Stomach (tissue), 9 donors: ENCODE results near the gene COL5A3. TPM values are rescaled to one million over a fixed set of nuclear protein-coding genes. Genes with fewer than 3 reads are reported as not detected.

Experiments
- DNase-seq, 2 donors: peaks; one replicate each; pipeline versions ENCODE4 v3.0.0 to v3.0.0-alpha.2; 2013 to 2019
- H3K27ac ChIP-seq, 5 donors: fragments of 200-600 bp in 4 of 5; sonication (generic) in 4 of 5; one replicate each; pipeline ENCODE4 v1.5.1; 2013 to 2019; ENCODE audit warnings: mild to moderate bottlenecking in 1 of 5, moderate library complexity in 1 of 5
- H3K27me3 ChIP-seq, 3 donors: fragments of 200-600 bp; sonication (generic); one replicate each; pipeline ENCODE4 v1.5.1; 2017 to 2019; ENCODE audit warnings: mixed run types in 1 of 3
- H3K36me3 ChIP-seq, 4 donors: fragments of 200-600 bp; sonication (generic); 1 replicate in 3 of 4; 2 replicates in 1 of 4; pipeline ENCODE4 v1.5.1; 2016 to 2019
- H3K4me1 ChIP-seq, 4 donors: fragments of 200-600 bp; sonication (generic); one replicate each; pipeline ENCODE4 v1.5.1; 2016 to 2019
- H3K4me3 ChIP-seq, 4 donors: fragments of 200-600 bp; sonication (generic) in 3 of 4; one replicate each; pipeline ENCODE4 v1.5.1; 2016 to 2019; ENCODE audit warnings: mild to moderate bottlenecking in 1 of 4
- H3K9me3 ChIP-seq, 4 donors: fragments of 200-600 bp; sonication (generic); one replicate each; pipeline ENCODE4 v1.5.1; 2016 to 2019
- CTCF ChIP-seq, 7 experiments: fragments of 450-650 bp in 4 of 7; fragments of 200-600 bp in 3 of 7; sonication (generic) in 3 of 7; IDR thresholded peaks; one replicate each; pipeline ENCODE4 v1.5.1; 2016 to 2019; ENCODE audit warnings: antibody characterized with exemption in 7 of 7, control low read depth in 2 of 7, mild to moderate bottlenecking in 1 of 7
- EP300 ChIP-seq: sonication (generic); formaldehyde crosslinking; IDR thresholded peaks from one replicate; pipeline ENCODE4 v1.6.1; 2017; ENCODE audit warnings: antibody characterized with exemption
- POLR2A ChIP-seq, 4 donors: fragments of 450-650 bp; IDR thresholded peaks; one replicate each; pipeline ENCODE4 v1.6.1; 2016; ENCODE audit warnings: antibody characterized with exemption in 4 of 4, control low read depth in 2 of 4, mild to moderate bottlenecking in 1 of 4, moderate library complexity in 1 of 4
- POLR2AphosphoS5 ChIP-seq, 3 donors: sonication (generic); formaldehyde crosslinking; IDR thresholded peaks; one replicate each; pipeline ENCODE4 v1.6.1; 2016; ENCODE audit warnings: antibody characterized with exemption in 3 of 3
- WGBS, 5 donors: extraction: QIAGEN DNeasy Blood & Tissue Kit in 3 of 5; methylation state at CpG; one replicate each; pipeline versions ENCODE4 v1.1.5 to v1.1.7; 2013 to 2018; 5-methylcytosine and 5-hydroxymethylcytosine counted together
- intact Hi-C: fragments of 100-400 bp; cut with DNase I; formaldehyde crosslinking; loops from one replicate; pipeline ENCODE4 v1.15.1; 2023; ENCODE audit warnings: low total_unique reads
- polyA plus RNA-seq, 3 donors: library from polyadenylated mRNA; stranded (reverse); fragments of 200-250 nt; gene quantifications; one replicate each; pipeline ENCODE4 v1.2.3, GENCODE V29; 2013
- total RNA-seq, 5 donors: library from RNA; depleted of rRNA; stranded (reverse); fragments of >200 nt; gene quantifications; one replicate each; pipeline versions ENCODE4 v1.1.0 to v1.2.3, GENCODE V29; 2014 to 2016
- donor health status: healthy with polysubstance abuse.
- donor health status: Bipolar disorder and iron deficiency.
- donor health status: healthy.

The COL5A3 gene
- total and polyA plus RNA-seq, 8 donors: 0.58 to 25.5 (median 5.5) TPM

GRCh38 chr19:9971166-9971897 lies 39.0 kb downstream of the COL5A3 start:
- intact Hi-C loops: no loop called here
- no peak for DNase-seq
- 66 to 78% (median 71%) methylated on average over 15 of the region's 15 CpGs for WGBS, 5 donors
- Histone ChIP-seq H3K36me3 (peaks cover 0 to 24% (median 9%) of the 10 kb centered on the region in 4 donors), H3K4me1 (peaks cover 0 to 3% (median 0%) of the 10 kb centered on the region in 4 donors), H3K9me3 (no peaks in the 10 kb centered on the region), H3K4me3 (no peak overlapping the region), H3K27ac (no peak overlapping the region), H3K27me3 (peaks cover 0 to 36% (median 10%) of the 10 kb centered on the region in 3 donors)
- TF ChIP-seq POLR2AphosphoS5 (IDR thresholded peaks at IDR 0.05) (no peak), POLR2A (IDR thresholded peaks at IDR 0.05) (no peak), EP300 (no peak), CTCF (IDR thresholded peaks at IDR 0.05) (no peak)

GRCh38 chr19:9970481-9970880 lies 39.8 kb downstream of the COL5A3 start:
- peaks cover 0 to 28% (median 9%) of the 10 kb centered on the region in 4 donors for H3K36me3 ChIP-seq
- peaks cover 0 to 45% (median 13%) of the 10 kb centered on the region in 3 donors for H3K27me3 ChIP-seq
- TF ChIP-seq POLR2AphosphoS5 (IDR thresholded peaks at IDR 0.05) (no peak), EP300 (no peak), POLR2A (IDR thresholded peaks at IDR 0.05) (no peak), CTCF (IDR thresholded peaks at IDR 0.05) (no peak)
- intact Hi-C loops: no loop called here
- DNase-seq: no peak
- 65 to 100% (median 77%) methylated on average over 2 to 8 of the region's 8 CpGs for WGBS, 5 donors
- no peaks in the 10 kb centered on the region for H3K9me3 ChIP-seq
- H3K4me3 ChIP-seq: no peak overlapping the region
- peaks cover 0 to 5% (median 0%) of the 10 kb centered on the region in 4 donors for H3K4me1 ChIP-seq
- H3K27ac ChIP-seq: no peak overlapping the region

GRCh38 chr19:9969688-9969975 lies 40.7 kb downstream of the COL5A3 start:
- DNase-seq: no peak
- peaks cover 0 to 28% (median 9%) of the 10 kb centered on the region in 4 donors for H3K36me3 ChIP-seq
- no peak overlapping the region for H3K4me3 ChIP-seq
- no peaks in the 10 kb centered on the region for H3K9me3 ChIP-seq
- intact Hi-C loops: no loop called here
- peaks cover 0 to 5% (median 0%) of the 10 kb centered on the region in 4 donors for H3K4me1 ChIP-seq
- peaks cover 0 to 53% (median 13%) of the 10 kb centered on the region in 3 donors for H3K27me3 ChIP-seq
- TF ChIP-seq POLR2AphosphoS5 (IDR thresholded peaks at IDR 0.05): no peak
- TF ChIP-seq CTCF (IDR thresholded peaks at IDR 0.05): no peak
- TF ChIP-seq POLR2A (IDR thresholded peaks at IDR 0.05): no peak
- no peak for TF ChIP-seq EP300
- WGBS, 5 donors: 69 to 91% (median 81%) methylated on average over 2 of the region's 2 CpGs
- no peak overlapping the region for H3K27ac ChIP-seq

- H3K27ac ChIP-seq: no peak overlapping the region
- no peaks in the 10 kb centered on the region for H3K9me3 ChIP-seq
- H3K4me3 ChIP-seq: no peak overlapping the region
- peaks cover 0 to 27% (median 9%) of the 10 kb centered on the region in 4 donors for H3K36me3 ChIP-seq
- intact Hi-C loops: no loop called here
- H3K4me1 ChIP-seq: peaks cover 0 to 5% (median 0%) of the 10 kb centered on the region in 4 donors
- WGBS, 5 donors: 65 to 74% (median 68%) methylated on average over 7 to 8 of the region's 8 CpGs
- no peak for DNase-seq
- H3K27me3 ChIP-seq: peaks cover 0 to 58% (median 13%) of the 10 kb centered on the region in 3 donors
- TF ChIP-seq CTCF (IDR thresholded peaks at IDR 0.05): no peak
- TF ChIP-seq POLR2AphosphoS5 (IDR thresholded peaks at IDR 0.05): no peak
- no peak for TF ChIP-seq POLR2A (IDR thresholded peaks at IDR 0.05)
- no peak for TF ChIP-seq EP300
These were observed 41.2 kb downstream of the COL5A3 start for GRCh38 chr19:9968820-9969687.
